Nephron (organoid): Measurements from ENCODE around the gene TACC2.

Experiments used
- H3K27ac Mint-ChIP-seq, 3 experiments: 2 replicates each; pipeline ENCODE4 v1.8.0; 2020; ENCODE audit warnings: mixed read lengths in 3 of 3, mild to moderate bottlenecking in 2 of 3, moderate library complexity in 1 of 3
- H3K27me3 Mint-ChIP-seq: 2 replicates; pipeline ENCODE4 v1.8.0; 2021; ENCODE audit warnings: low read depth, mild to moderate bottlenecking, moderate library complexity, mixed read lengths
- H3K36me3 Mint-ChIP-seq: 2 replicates; pipeline ENCODE4 v1.8.0; 2020; ENCODE audit warnings: low read depth, mixed read lengths
- H3K4me1 Mint-ChIP-seq: 2 replicates; pipeline ENCODE4 v1.8.0; 2020; ENCODE audit warnings: mixed read lengths
- H3K4me3 Mint-ChIP-seq, 3 experiments: 2 replicates each; pipeline ENCODE4 v1.8.0; 2020; ENCODE audit warnings: mild to moderate bottlenecking in 3 of 3, mixed read lengths in 3 of 3, moderate library complexity in 2 of 3
- H3K9me3 Mint-ChIP-seq: 2 replicates; pipeline ENCODE4 v1.8.0; 2020; ENCODE audit warnings: mixed read lengths
- TF ChIP-seq, protein P1 (sequence below), 3 experiments: fragments of 200-600 bp; sonication (generic); IDR thresholded peaks; one replicate each; pipeline ENCODE4 v1.5.0; 2021; ENCODE audit warnings: antibody characterized with exemption in 3 of 3; ENCODE audit not compliant: unreplicated experiment in 3 of 3

The TACC2 gene

GRCh38 chr10:122084286-122085041 is 95.5 kb downstream of the TACC2 start:
- Mint-ChIP-seq H3K9me3 (no peaks in the 10 kb centered on the region), H3K36me3 (no peaks in the 10 kb centered on the region), H3K4me3 (no peak overlapping the region), H3K4me1 (peaks cover 7% of the 10 kb centered on the region), H3K27ac (no peak overlapping the region), H3K27me3 (peaks cover 11% of the 10 kb centered on the region)
- TF ChIP-seq, protein P1, sequence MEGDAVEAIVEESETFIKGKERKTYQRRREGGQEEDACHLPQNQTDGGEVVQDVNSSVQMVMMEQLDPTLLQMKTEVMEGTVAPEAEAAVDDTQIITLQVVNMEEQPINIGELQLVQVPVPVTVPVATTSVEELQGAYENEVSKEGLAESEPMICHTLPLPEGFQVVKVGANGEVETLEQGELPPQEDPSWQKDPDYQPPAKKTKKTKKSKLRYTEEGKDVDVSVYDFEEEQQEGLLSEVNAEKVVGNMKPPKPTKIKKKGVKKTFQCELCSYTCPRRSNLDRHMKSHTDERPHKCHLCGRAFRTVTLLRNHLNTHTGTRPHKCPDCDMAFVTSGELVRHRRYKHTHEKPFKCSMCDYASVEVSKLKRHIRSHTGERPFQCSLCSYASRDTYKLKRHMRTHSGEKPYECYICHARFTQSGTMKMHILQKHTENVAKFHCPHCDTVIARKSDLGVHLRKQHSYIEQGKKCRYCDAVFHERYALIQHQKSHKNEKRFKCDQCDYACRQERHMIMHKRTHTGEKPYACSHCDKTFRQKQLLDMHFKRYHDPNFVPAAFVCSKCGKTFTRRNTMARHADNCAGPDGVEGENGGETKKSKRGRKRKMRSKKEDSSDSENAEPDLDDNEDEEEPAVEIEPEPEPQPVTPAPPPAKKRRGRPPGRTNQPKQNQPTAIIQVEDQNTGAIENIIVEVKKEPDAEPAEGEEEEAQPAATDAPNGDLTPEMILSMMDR (IDR thresholded peaks at IDR 0.05; ENCODE audit: unreplicated experiment in 3 of 3) = no peak

GRCh38 chr10:122085423-122085911 is 96.5 kb downstream of the TACC2 start:
- H3K36me3 Mint-ChIP-seq = no peaks in the 10 kb centered on the region
- no peaks in the 10 kb centered on the region for H3K9me3 Mint-ChIP-seq
- no peak overlapping the region for H3K4me3 Mint-ChIP-seq
- no peak overlapping the region for H3K27ac Mint-ChIP-seq
- TF ChIP-seq, protein P1 (IDR thresholded peaks at IDR 0.05; ENCODE audit: unreplicated experiment in 3 of 3) = no peak
- peaks cover 11% of the 10 kb centered on the region for H3K27me3 Mint-ChIP-seq
- peaks cover 10% of the 10 kb centered on the region for H3K4me1 Mint-ChIP-seq

DNA sequence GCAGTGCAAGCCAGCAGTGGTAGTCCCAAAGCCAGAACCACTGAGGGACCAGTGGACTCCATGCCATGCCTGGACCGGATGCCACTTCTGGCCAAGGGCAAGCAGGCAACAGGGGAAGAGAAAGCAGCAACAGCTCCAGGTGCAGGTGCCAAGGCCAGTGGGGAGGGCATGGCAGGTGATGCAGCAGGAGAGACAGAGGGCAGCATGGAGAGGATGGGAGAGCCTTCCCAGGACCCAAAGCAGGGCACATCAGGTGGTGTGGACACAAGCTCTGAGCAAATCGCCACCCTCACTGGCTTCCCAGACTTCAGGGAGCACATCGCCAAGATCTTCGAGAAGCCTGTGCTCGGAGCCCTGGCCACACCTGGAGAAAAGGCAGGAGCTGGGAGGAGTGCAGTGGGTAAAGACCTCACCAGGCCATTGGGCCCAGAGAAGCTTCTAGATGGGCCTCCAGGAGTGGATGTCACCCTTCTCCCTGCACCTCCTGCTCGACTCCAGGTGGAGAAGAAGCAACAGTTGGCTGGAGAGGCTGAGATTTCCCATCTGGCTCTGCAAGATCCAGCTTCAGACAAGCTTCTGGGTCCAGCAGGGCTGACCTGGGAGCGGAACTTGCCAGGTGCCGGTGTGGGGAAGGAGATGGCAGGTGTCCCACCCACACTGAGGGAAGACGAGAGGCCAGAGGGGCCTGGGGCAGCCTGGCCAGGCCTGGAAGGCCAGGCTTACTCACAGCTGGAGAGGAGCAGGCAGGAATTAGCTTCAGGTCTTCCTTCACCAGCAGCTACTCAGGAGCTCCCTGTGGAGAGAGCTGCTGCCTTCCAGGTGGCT is 97.7 kb downstream of the TACC2 start:
- TF ChIP-seq, protein P1 (IDR thresholded peaks at IDR 0.05; ENCODE audit: unreplicated experiment in 3 of 3) = no peak
- Mint-ChIP-seq H3K27ac (no peak overlapping the region), H3K9me3 (no peaks in the 10 kb centered on the region), H3K4me1 (peaks cover 10% of the 10 kb centered on the region), H3K27me3 (peaks cover 11% of the 10 kb centered on the region), H3K4me3 (no peak overlapping the region), H3K36me3 (no peaks in the 10 kb centered on the region)

DNA sequence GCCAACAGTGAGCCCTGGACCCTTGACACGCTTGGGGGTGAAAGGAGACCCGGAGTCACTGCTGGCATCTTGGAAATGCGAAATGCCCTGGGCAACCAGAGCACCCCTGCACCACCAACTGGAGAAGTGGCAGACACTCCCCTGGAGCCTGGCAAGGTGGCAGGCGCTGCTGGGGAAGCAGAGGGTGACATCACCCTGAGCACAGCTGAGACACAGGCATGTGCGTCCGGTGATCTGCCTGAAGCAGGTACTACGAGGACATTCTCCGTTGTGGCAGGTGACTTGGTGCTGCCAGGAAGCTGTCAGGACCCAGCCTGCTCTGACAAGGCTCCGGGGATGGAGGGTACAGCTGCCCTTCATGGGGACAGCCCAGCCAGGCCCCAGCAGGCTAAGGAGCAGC is 98.5 kb downstream of the TACC2 start:
- Mint-ChIP-seq H3K9me3 (no peaks in the 10 kb centered on the region), H3K4me3 (no peak overlapping the region), H3K4me1 (peaks cover 15% of the 10 kb centered on the region), H3K27me3 (peaks cover 11% of the 10 kb centered on the region), H3K36me3 (no peaks in the 10 kb centered on the region), H3K27ac (no peak overlapping the region)
- TF ChIP-seq, protein P1 (IDR thresholded peaks at IDR 0.05; ENCODE audit: unreplicated experiment in 3 of 3) = no peak

GRCh38 chr10:122089311-122090017 is 100.5 kb downstream of the TACC2 start:
- peaks cover 5% of the 10 kb centered on the region for H3K27me3 Mint-ChIP-seq
- H3K36me3 Mint-ChIP-seq = no peaks in the 10 kb centered on the region
- H3K4me1 Mint-ChIP-seq = peaks cover 26% of the 10 kb centered on the region
- TF ChIP-seq, protein P1 (IDR thresholded peaks at IDR 0.05; ENCODE audit: unreplicated experiment in 3 of 3) = no peak
- H3K9me3 Mint-ChIP-seq = no peaks in the 10 kb centered on the region
- H3K27ac Mint-ChIP-seq = peak overlapping the region in 1 of 3 experiments; percentile 24
- peak overlapping the region in 1 of 3 experiments; percentile 3 for H3K4me3 Mint-ChIP-seq
